Keratinocyte (primary cell): ENCODE data around the gene SMAD6. TPM values are rescaled to one million over a fixed set of nuclear protein-coding genes. Genes with fewer than 3 reads are reported as not detected.

Experiments
- DNase-seq: peaks from one replicate; pipeline ENCODE4 v3.0.0-alpha.2; 2011; ENCODE audit warnings: low read depth, missing footprints, low spot score
- FAIRE-seq: peaks from 2 replicates; lab custom pipeline; 2011; peaks lifted over from hg19 to GRCh38; lab: Jason Lieb, UNC
- H2AFZ ChIP-seq: 2 replicates; pipeline ENCODE4 v1.6.0; 2012; ENCODE audit warnings: low read length, control low read depth, inconsistent platforms; ENCODE audit not compliant: control insufficient read depth
- H3K27ac ChIP-seq: 2 replicates; pipeline ENCODE4 v1.5.1; 2011; ENCODE audit warnings: low read length; ENCODE audit not compliant: control insufficient read depth, insufficient read depth
- H3K27me3 ChIP-seq: 3 replicates; pipeline ENCODE4 v1.6.0; 2011; ENCODE audit warnings: low read length; ENCODE audit not compliant: control insufficient read depth, insufficient read depth; ENCODE audit errors: extremely low read depth
- H3K36me3 ChIP-seq, 2 experiments: 2 replicates in 1 of 2; 3 replicates in 1 of 2; pipeline ENCODE4 v1.5.1; 2011; ENCODE audit warnings: low read length in 2 of 2, mild to moderate bottlenecking in 1 of 2; ENCODE audit not compliant: control insufficient read depth in 2 of 2, insufficient read depth in 2 of 2; ENCODE audit errors: extremely low read depth in 1 of 2
- H3K4me1 ChIP-seq: 3 replicates; pipeline ENCODE4 v1.5.1; 2011; ENCODE audit warnings: low read length; ENCODE audit not compliant: control insufficient read depth, insufficient read depth; ENCODE audit errors: extremely low read depth
- H3K4me2 ChIP-seq: 3 replicates; pipeline ENCODE4 v1.6.0; 2011; ENCODE audit warnings: low read depth, low read length; ENCODE audit not compliant: control insufficient read depth, insufficient read depth; ENCODE audit errors: extremely low read depth
- H3K4me3 ChIP-seq, 3 experiments: fragments of 200-600 bp in 1 of 3; sonication (generic) in 1 of 3; 2 replicates in 2 of 3; 3 replicates in 1 of 3; pipeline ENCODE4 v1.5.1; 2011 to 2016; ENCODE audit warnings: low read length in 3 of 3, mild to moderate bottlenecking in 3 of 3, control low read depth in 2 of 3, inconsistent platforms in 1 of 3, low read depth in 1 of 3, mixed read lengths in 1 of 3, mixed run types in 1 of 3, moderate library complexity in 1 of 3; ENCODE audit not compliant: control insufficient read depth in 2 of 3, insufficient read depth in 2 of 3; ENCODE audit errors: extremely low read depth in 1 of 3
- H3K79me2 ChIP-seq: 2 replicates; pipeline ENCODE4 v1.6.0; 2012; ENCODE audit warnings: low read length; ENCODE audit not compliant: control insufficient read depth, insufficient read depth
- H3K9ac ChIP-seq: 3 replicates; pipeline ENCODE4 v1.6.0; 2011; ENCODE audit warnings: low read length; ENCODE audit not compliant: control insufficient read depth, insufficient read depth; ENCODE audit errors: extremely low read depth
- H3K9me1 ChIP-seq: 3 replicates; pipeline ENCODE4 v1.6.0; 2011; ENCODE audit warnings: low read length; ENCODE audit not compliant: control insufficient read depth, insufficient read depth; ENCODE audit errors: extremely low read depth
- H3K9me3 ChIP-seq: 2 replicates; pipeline ENCODE4 v1.5.1; 2012; ENCODE audit warnings: low read depth, low read length; ENCODE audit not compliant: control insufficient read depth
- H4K20me1 ChIP-seq: 3 replicates; pipeline ENCODE4 v1.6.0; 2011; ENCODE audit warnings: low read length; ENCODE audit not compliant: control insufficient read depth, insufficient read depth; ENCODE audit errors: extremely low read depth
- CTCF ChIP-seq, 3 experiments: IDR thresholded peaks in 1 of 3; conservative IDR thresholded peaks in 1 of 3; optimal IDR thresholded peaks in 1 of 3; 2 replicates in 2 of 3; 3 replicates in 1 of 3; pipeline versions ENCODE3 to v1.5.1; 2011; ENCODE audit warnings: low read length in 3 of 3, mild to moderate bottlenecking in 3 of 3, moderate library complexity in 2 of 3, control low read depth in 1 of 3, inconsistent platforms in 1 of 3; ENCODE audit not compliant: insufficient read depth in 2 of 3; ENCODE audit errors: extremely low read depth in 1 of 3
- EZH2 ChIP-seq: IDR thresholded peaks from one replicate; pipeline ENCODE4 v1.6.1; 2012; ENCODE audit warnings: inconsistent platforms, mild to moderate bottlenecking, low read length, moderate library complexity
- dilution Hi-C: fragments of 300-500 bp; cut with MboI; formaldehyde crosslinking; loops from one replicate; pipeline ENCODE4 v1.7.0; 2020; ENCODE audit warnings: low sequenced_read_pairs; ENCODE audit not compliant: extremely low pct_ligation_motif_present
- polyA plus RNA-seq, 5 experiments: library from polyadenylated mRNA; depleted of rRNA in 3 of 5; stranded (reverse) in 3 of 5; stranded (forward) in 1 of 5; unstranded in 1 of 5; fragments of >200 nt; gene quantifications; 1 replicate in 1 of 5; 2 replicates in 3 of 5; 3 replicates in 1 of 5; pipeline versions ENCODE4 v1.2.1 to v1.2.3, GENCODE V29; 2011 to 2012; ENCODE audit warnings: missing spikeins in 2 of 5, low read depth in 1 of 5, low replicate concordance in 1 of 5

The SMAD6 gene
- polyA plus RNA-seq, 1 donor (not counting 4 experiments of a cell fraction or from before 2014, with no cell fraction given): 0.03 TPM

- peaks cover 6% of the 10 kb centered on the region for H3K27me3 ChIP-seq
- no peaks in the 10 kb centered on the region for H3K79me2 ChIP-seq
- H3K9me1 ChIP-seq: no peaks in the 10 kb centered on the region
- dilution Hi-C loops: no loop called here
- H3K4me3 ChIP-seq: no peak overlapping the region
- no peak for TF ChIP-seq CTCF (optimal IDR thresholded peaks at IDR 0.05 in 1 of 3, IDR thresholded peaks at IDR 0.05 in 1 of 3, conservative IDR thresholded peaks at IDR 0.05 in 1 of 3; ENCODE audit: extremely low read depth in 1 of 3, insufficient read depth in 2 of 3, low read length in 3 of 3)
- TF ChIP-seq EZH2: no peak
- H3K27ac ChIP-seq: no peak overlapping the region
- H3K36me3 ChIP-seq: no peaks in the 10 kb centered on the region
- H3K4me2 ChIP-seq: no peak overlapping the region
- DNase-seq (no peak), FAIRE-seq (no peak)
- H3K9ac ChIP-seq: no peak overlapping the region
- H3K4me1 ChIP-seq: peaks cover 10% of the 10 kb centered on the region
- H2AFZ ChIP-seq: no peak overlapping the region
- no peaks in the 10 kb centered on the region for H4K20me1 ChIP-seq
- no peaks in the 10 kb centered on the region for H3K9me3 ChIP-seq
These were observed 73.4 kb downstream of the SMAD6 start for GRCh38 chr15:66775127-66776105.

- H3K36me3 ChIP-seq: no peaks in the 10 kb centered on the region
- no peak for TF ChIP-seq EZH2
- no peak for TF ChIP-seq CTCF (optimal IDR thresholded peaks at IDR 0.05 in 1 of 3, IDR thresholded peaks at IDR 0.05 in 1 of 3, conservative IDR thresholded peaks at IDR 0.05 in 1 of 3; ENCODE audit: extremely low read depth in 1 of 3, insufficient read depth in 2 of 3, low read length in 3 of 3)
- DNase-seq (no peak), FAIRE-seq (no peak)
- no peak overlapping the region for H3K27ac ChIP-seq
- H3K9me3 ChIP-seq: no peaks in the 10 kb centered on the region
- H3K9ac ChIP-seq: no peak overlapping the region
- no peaks in the 10 kb centered on the region for H3K79me2 ChIP-seq
- H2AFZ ChIP-seq: no peak overlapping the region
- H3K4me1 ChIP-seq: peaks cover 11% of the 10 kb centered on the region
- H3K4me2 ChIP-seq: no peak overlapping the region
- H4K20me1 ChIP-seq: no peaks in the 10 kb centered on the region
- H3K27me3 ChIP-seq: no peaks in the 10 kb centered on the region
- no peaks in the 10 kb centered on the region for H3K9me1 ChIP-seq
- H3K4me3 ChIP-seq: no peak overlapping the region
- dilution Hi-C loops: no loop called here
These were observed 75.0 kb downstream of the SMAD6 start for GRCh38 chr15:66777054-66777453.
